Measurements from ENCODE around the gene PKP3. TPM values are rescaled to one million over a fixed set of nuclear protein-coding genes. Genes with fewer than 3 reads are reported as not detected.
"Not testable (repeated sequence)": the region's sequence is repeated elsewhere in the genome, so short reads cannot be mapped to it uniquely, and the experiment has no call there.

Gene PKP3
- total and polyA plus RNA-seq, 3 experiments from 2014 or later: 1.1 TPM; not detected in 2

GRCh38 chr11:359181-359714, 34.8 kb upstream of the PKP3 start:
- DNase-seq: peak in 2 of 5 donors; percentile 55 to 71
- Mint-ChIP-seq H3K9me3 (peaks cover 0 to 3% (median 0%) of the 10 kb centered on the region in 5 donors), H3K36me3 (no peaks in the 10 kb centered on the region), H3K27me3 (no peaks in the 10 kb centered on the region), H3K4me1 (peaks cover 23 to 24% (median 23%) of the 10 kb centered on the region in 3 donors), H3K27ac (peak overlapping the region in 7 of 8 donors; percentile 38 to 99 (median 83)), H3K4me3 (peak overlapping the region in 2 of 7 donors; percentile 53 to 89)
- ChIA-PET POLR2A (no interaction called here), CTCF (interaction anchor here (0.8 to 1.6 kb wide), 4 partner anchors 8 to 54 kb away, joined by 3 to 4 read pairs (median 3); no protein-coding TSS in a partner anchor)
- H3K36me3 ChIP-seq (ENCODE audit: insufficient read depth, low read length): no peaks in the 10 kb centered on the region
- no peaks in the 10 kb centered on the region for H3K27me3 ChIP-seq (ENCODE audit: insufficient read depth, low read length, poor library complexity, severe bottlenecking)
- no peak overlapping the region for H3K27ac ChIP-seq (ENCODE audit: low read depth, low read length)
- H3K4me3 ChIP-seq (ENCODE audit: low read length): no peak overlapping the region
- no peaks in the 10 kb centered on the region for H3K9me3 ChIP-seq (ENCODE audit: low read length)
- peaks cover 22% of the 10 kb centered on the region for H3K4me1 ChIP-seq (ENCODE audit: insufficient read depth, low read length)

DNA sequence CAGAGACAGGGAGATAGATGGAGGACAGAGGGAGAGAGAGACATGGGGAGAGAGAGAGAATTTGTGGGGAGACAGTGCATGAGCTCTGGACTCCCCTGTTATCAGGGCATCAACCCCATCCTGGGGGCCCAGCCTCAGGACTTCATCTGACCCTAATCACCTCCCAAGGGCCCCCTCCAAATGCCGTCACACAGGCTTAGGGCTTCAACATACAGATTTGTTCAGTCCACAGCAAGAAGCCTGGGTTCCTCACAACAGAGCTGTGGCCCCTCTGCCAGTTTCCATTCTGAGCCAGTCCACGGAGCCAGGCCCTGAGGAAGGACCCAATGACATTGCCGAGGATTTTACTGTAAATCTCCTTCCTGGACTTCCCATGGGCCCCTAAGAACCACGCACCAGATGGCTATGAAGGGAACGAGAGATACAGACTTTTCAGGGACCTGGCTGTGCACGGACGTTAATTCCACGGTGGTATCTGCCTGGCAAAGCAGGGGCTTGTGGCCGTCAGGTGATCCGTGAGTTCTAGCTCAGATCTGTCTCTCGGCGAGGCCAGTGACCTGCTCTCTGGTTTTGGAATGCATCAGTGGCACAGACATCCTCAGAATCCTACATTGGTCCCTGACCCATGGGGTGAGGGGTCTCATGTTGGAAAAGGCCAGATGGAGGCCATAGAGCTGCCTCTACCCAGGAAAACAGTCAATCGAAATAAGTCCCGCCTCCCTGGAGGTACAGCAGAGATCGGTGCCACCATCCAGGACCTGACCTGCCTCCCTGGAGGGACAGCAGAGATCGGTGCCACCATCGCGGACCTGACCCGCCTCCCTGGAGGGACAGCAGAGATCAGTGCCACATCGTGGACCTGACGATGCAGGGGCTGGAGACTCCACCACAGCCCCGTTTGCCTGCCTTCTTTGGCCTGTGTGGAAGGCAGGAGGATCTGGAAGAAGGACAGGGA, 33.4 kb upstream of the PKP3 start:
- H3K4me1 ChIP-seq (ENCODE audit: insufficient read depth, low read length): peaks cover 19% of the 10 kb centered on the region
- H3K27ac ChIP-seq (ENCODE audit: low read depth, low read length): no peak overlapping the region
- POLR2A ChIA-PET: no interaction called here
- Mint-ChIP-seq H3K9me3 (peaks cover 0 to 3% (median 0%) of the 10 kb centered on the region in 5 donors), H3K4me1 (peaks cover 14 to 17% (median 15%) of the 10 kb centered on the region in 3 donors), H3K4me3 (no peak overlapping the region), H3K36me3 (no peaks in the 10 kb centered on the region), H3K27ac (peak overlapping the region in 1 of 8 donors; percentile 38), H3K27me3 (peaks cover 0 to 4% of the 10 kb centered on the region in 2 donors)
- no peaks in the 10 kb centered on the region for H3K36me3 ChIP-seq (ENCODE audit: insufficient read depth, low read length)
- no peaks in the 10 kb centered on the region for H3K9me3 ChIP-seq (ENCODE audit: low read length)
- no peaks in the 10 kb centered on the region for H3K27me3 ChIP-seq (ENCODE audit: insufficient read depth, low read length, poor library complexity, severe bottlenecking)
- H3K4me3 ChIP-seq (ENCODE audit: low read length): no peak overlapping the region
- DNase-seq: peak in 1 of 5 donors; percentile 33
- CTCF ChIA-PET: interaction anchor here (1.0 to 1.6 kb wide), 3 partner anchors 43 to 110 kb away, joined by 3 to 5 read pairs (median 3); no protein-coding TSS in a partner anchor

- POLR2A ChIA-PET: no interaction called here
Observed at GRCh38 chr11:362642-363442, 31.2 kb upstream of the PKP3 start.

DNA sequence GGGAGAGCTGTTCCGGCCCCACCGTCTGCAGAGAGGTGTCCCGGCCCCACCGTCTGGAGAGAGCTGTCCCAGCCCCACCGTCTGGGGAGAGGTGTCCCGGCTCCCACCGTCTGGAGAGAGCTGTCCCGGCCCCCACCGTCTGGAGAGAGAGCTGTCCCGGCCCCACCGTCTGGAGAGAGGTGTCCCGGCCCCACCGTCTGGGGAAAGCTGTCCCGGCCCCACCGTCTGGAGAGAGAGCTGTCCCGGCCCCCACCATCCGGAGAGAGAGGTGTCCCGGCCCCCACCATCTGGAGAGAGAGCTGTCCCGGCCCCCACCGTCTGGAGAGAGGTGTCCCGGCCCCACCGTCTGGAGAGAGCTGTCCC, 30.6 kb upstream of the PKP3 start:
- not testable (repeated sequence) for H3K36me3 ChIP-seq (ENCODE audit: insufficient read depth, low read length); H3K27ac ChIP-seq (ENCODE audit: low read depth, low read length); H3K9me3 Mint-ChIP-seq; H3K27ac Mint-ChIP-seq; H3K4me3 Mint-ChIP-seq; H3K36me3 Mint-ChIP-seq; DNase-seq; H3K4me3 ChIP-seq (ENCODE audit: low read length); H3K9me3 ChIP-seq (ENCODE audit: low read length)
- H3K4me1 Mint-ChIP-seq: peaks cover 20 to 25% (median 23%) of the 10 kb centered on the region in 3 donors
- POLR2A ChIA-PET: interaction anchor here (0.9 kb wide), 1 partner anchor 49 kb away, joined by 3 read pairs; the partner anchor contains the start of gene IFITM1
- peaks cover 21% of the 10 kb centered on the region for H3K27me3 ChIP-seq (ENCODE audit: insufficient read depth, low read length, poor library complexity, severe bottlenecking)
- H3K27me3 Mint-ChIP-seq: peaks cover 21 to 28% of the 10 kb centered on the region in 2 donors
- CTCF ChIA-PET: interaction anchor here (1.1 to 3.7 kb wide), 13 partner anchors 8 to 156 kb away, joined by 3 to 32 read pairs (median 5); partner anchors contain the start of genes BET1L, IFITM2, PTDSS2 and RIC8A
- H3K4me1 ChIP-seq (ENCODE audit: insufficient read depth, low read length): peaks cover 25% of the 10 kb centered on the region

More at GRCh38 chr11:362642-363442, 31.2 kb upstream of the PKP3 start:
- Histone ChIP-seq H3K9me3 (ENCODE audit: low read length) (no peaks in the 10 kb centered on the region), H3K27me3 (ENCODE audit: insufficient read depth, low read length, poor library complexity, severe bottlenecking) (peaks cover 15% of the 10 kb centered on the region), H3K4me3 (ENCODE audit: low read length) (no peak overlapping the region), H3K4me1 (ENCODE audit: insufficient read depth, low read length) (peaks cover 19% of the 10 kb centered on the region), H3K27ac (ENCODE audit: low read depth, low read length) (no peak overlapping the region), H3K36me3 (ENCODE audit: insufficient read depth, low read length) (no peaks in the 10 kb centered on the region)
- peaks cover 15 to 22% of the 10 kb centered on the region in 2 donors for H3K27me3 Mint-ChIP-seq
- peaks cover 17 to 21% (median 18%) of the 10 kb centered on the region in 3 donors for H3K4me1 Mint-ChIP-seq
- H3K36me3 Mint-ChIP-seq: no peaks in the 10 kb centered on the region
- peak overlapping the region in 3 of 8 donors; percentile 42 to 54 (median 46) for H3K27ac Mint-ChIP-seq
- DNase-seq: peak in 1 of 5 donors; percentile 46
- H3K4me3 Mint-ChIP-seq: peak overlapping the region in 1 of 7 donors; percentile 27
- CTCF ChIA-PET: interaction anchor here (1.1 to 3.7 kb wide), 13 partner anchors 7 to 155 kb away, joined by 3 to 32 read pairs (median 5); partner anchors contain the start of genes BET1L, IFITM2, PGGHG and PTDSS2
- H3K9me3 Mint-ChIP-seq: peaks cover 0 to 3% (median 0%) of the 10 kb centered on the region in 5 donors

GRCh38 chr11:363948-364761, 29.9 kb upstream of the PKP3 start:
- Mint-ChIP-seq H3K4me1 (peaks cover 19 to 27% (median 21%) of the 10 kb centered on the region in 3 donors), H3K36me3 (no peaks in the 10 kb centered on the region), H3K4me3 (peak overlapping the region in 6 of 7 donors; percentile 17 to 74 (median 40)), H3K9me3 (peaks cover 0 to 3% (median 0%) of the 10 kb centered on the region in 5 donors), H3K27me3 (peaks cover 23 to 31% of the 10 kb centered on the region in 2 donors), H3K27ac (peak overlapping the region in 6 of 8 donors; percentile 58 to 79 (median 68))
- no peaks in the 10 kb centered on the region for H3K36me3 ChIP-seq (ENCODE audit: insufficient read depth, low read length)
- H3K4me3 ChIP-seq (ENCODE audit: low read length): peak overlapping the region; percentile 20
- H3K9me3 ChIP-seq (ENCODE audit: low read length): no peaks in the 10 kb centered on the region
- POLR2A ChIA-PET: interaction anchor here (0.7 to 0.9 kb wide), 2 partner anchors 50 to 57 kb away, joined by 3 to 6 read pairs; partner anchors contain the start of genes IFITM1 and IFITM2
- peaks cover 28% of the 10 kb centered on the region for H3K4me1 ChIP-seq (ENCODE audit: insufficient read depth, low read length)
- peaks cover 24% of the 10 kb centered on the region for H3K27me3 ChIP-seq (ENCODE audit: insufficient read depth, low read length, poor library complexity, severe bottlenecking)
- CTCF ChIA-PET: interaction anchor here (0.7 to 3.7 kb wide), 13 partner anchors 9 to 157 kb away, joined by 3 to 32 read pairs (median 5); partner anchors contain the start of genes BET1L, IFITM2, PTDSS2 and RIC8A
- DNase-seq: peak; percentile 58 to 81 (median 65)
- H3K27ac ChIP-seq (ENCODE audit: low read depth, low read length): no peak overlapping the region

GRCh38 chr11:364991-365725, 28.9 kb upstream of the PKP3 start:
- peaks cover 14 to 22% (median 19%) of the 10 kb centered on the region in 3 donors for H3K4me1 Mint-ChIP-seq
- H3K27ac Mint-ChIP-seq: no peak overlapping the region
- no peak overlapping the region for H3K27ac ChIP-seq (ENCODE audit: low read depth, low read length)
- peak in 1 of 5 donors; percentile 33 for DNase-seq
- CTCF ChIA-PET: interaction anchor here (1.5 to 3.7 kb wide), 6 partner anchors 49 to 114 kb away, joined by 5 to 32 read pairs (median 18); partner anchors contain the start of genes IFITM2 and PTDSS2
- peaks cover 23% of the 10 kb centered on the region for H3K4me1 ChIP-seq (ENCODE audit: insufficient read depth, low read length)
- H3K9me3 Mint-ChIP-seq: peaks cover 0 to 3% (median 0%) of the 10 kb centered on the region in 5 donors
- POLR2A ChIA-PET: interaction anchor here (0.9 kb wide), 1 partner anchor 39 kb away, joined by 4 read pairs; no protein-coding TSS in a partner anchor
- H3K27me3 Mint-ChIP-seq: peaks cover 23 to 34% of the 10 kb centered on the region in 2 donors
- H3K36me3 ChIP-seq (ENCODE audit: insufficient read depth, low read length): no peaks in the 10 kb centered on the region
- no peak overlapping the region for H3K4me3 ChIP-seq (ENCODE audit: low read length)
- peaks cover 24% of the 10 kb centered on the region for H3K27me3 ChIP-seq (ENCODE audit: insufficient read depth, low read length, poor library complexity, severe bottlenecking)
- H3K9me3 ChIP-seq (ENCODE audit: low read length): no peaks in the 10 kb centered on the region
- H3K4me3 Mint-ChIP-seq: no peak overlapping the region
- H3K36me3 Mint-ChIP-seq: no peaks in the 10 kb centered on the region
